ENCODE data around the gene ERICH3.
"Not testable (repeated sequence)": the region's sequence is repeated elsewhere in the genome, so short reads cannot be mapped to it uniquely, and the experiment has no call there.

The ERICH3 gene

DNA sequence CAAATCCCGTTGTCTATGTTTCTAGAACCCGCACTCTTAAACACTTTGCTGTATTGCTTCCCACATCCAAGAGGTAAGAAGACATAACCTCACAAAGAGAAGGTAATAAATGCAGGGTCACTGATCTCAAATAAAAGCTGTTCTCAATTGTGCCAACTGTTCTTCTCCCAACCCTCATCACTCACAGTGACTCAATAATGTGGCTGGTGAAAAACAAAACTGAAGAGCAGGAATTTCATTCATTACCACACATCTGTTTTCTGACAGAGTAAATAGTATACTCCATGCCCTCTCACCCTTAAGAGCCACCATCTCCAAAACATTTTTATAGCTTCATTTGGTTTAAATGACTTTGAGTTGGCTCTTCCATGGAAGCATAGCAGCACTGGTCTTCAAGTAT, 6.2 kb upstream of the ERICH3 start:
- 100% methylated on average over 2 of the region's 2 CpGs for WGBS
- no peaks in the 10 kb centered on the region for H3K4me1 ChIP-seq (ENCODE audit: insufficient read depth, low read length)

DNA sequence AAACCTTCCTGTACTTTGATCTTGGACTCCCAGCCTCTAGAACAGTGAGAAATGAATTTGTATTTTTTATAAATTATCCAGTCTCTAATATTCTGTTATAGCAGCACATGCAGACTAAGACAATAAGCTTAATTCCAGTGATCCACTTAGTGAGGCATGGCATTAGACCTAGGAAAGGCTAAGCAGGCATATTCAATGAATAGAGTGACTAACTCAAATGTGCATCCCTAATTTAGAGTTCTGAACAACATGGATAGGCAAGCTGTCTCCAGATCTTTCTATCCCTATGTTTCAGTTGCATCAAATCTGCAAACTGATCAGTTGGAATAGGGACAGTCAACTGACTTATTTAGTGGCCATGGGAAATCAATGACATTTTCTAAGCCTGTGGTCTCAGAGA, 4.3 kb upstream of the ERICH3 start:
- H3K27ac ChIP-seq (ENCODE audit: low read depth, low read length), result no peak overlapping the region
- no peaks in the 10 kb centered on the region for H3K9me3 ChIP-seq (ENCODE audit: insufficient read depth, low read depth, low read length)
- H3K27me3 ChIP-seq (ENCODE audit: insufficient read depth, low read length), result peaks cover 25% of the 10 kb centered on the region
- no peaks in the 10 kb centered on the region for H3K36me3 ChIP-seq (ENCODE audit: insufficient read depth, low read length)
- no peak overlapping the region for H3K4me3 ChIP-seq (ENCODE audit: low read length)
- no peak overlapping the region for H3K9ac ChIP-seq (ENCODE audit: low read depth, low read length)
- H3K4me1 ChIP-seq (ENCODE audit: insufficient read depth, low read length), result 0 out of 2 replicates have a peak, but pooled peaks cover 3% of the 10 kb centered on the region

More for the DNA sequence above, 6.2 kb upstream of the ERICH3 start:
- no peak overlapping the region for H3K9ac ChIP-seq (ENCODE audit: low read depth, low read length)
- peaks cover 7% of the 10 kb centered on the region for H3K27me3 ChIP-seq (ENCODE audit: insufficient read depth, low read length)
- H3K4me3 ChIP-seq (ENCODE audit: low read length), result no peak overlapping the region
- H3K36me3 ChIP-seq (ENCODE audit: insufficient read depth, low read length), result no peaks in the 10 kb centered on the region
- no peaks in the 10 kb centered on the region for H3K9me3 ChIP-seq (ENCODE audit: insufficient read depth, low read depth, low read length)
- no peak overlapping the region for H3K27ac ChIP-seq (ENCODE audit: low read depth, low read length)

DNA sequence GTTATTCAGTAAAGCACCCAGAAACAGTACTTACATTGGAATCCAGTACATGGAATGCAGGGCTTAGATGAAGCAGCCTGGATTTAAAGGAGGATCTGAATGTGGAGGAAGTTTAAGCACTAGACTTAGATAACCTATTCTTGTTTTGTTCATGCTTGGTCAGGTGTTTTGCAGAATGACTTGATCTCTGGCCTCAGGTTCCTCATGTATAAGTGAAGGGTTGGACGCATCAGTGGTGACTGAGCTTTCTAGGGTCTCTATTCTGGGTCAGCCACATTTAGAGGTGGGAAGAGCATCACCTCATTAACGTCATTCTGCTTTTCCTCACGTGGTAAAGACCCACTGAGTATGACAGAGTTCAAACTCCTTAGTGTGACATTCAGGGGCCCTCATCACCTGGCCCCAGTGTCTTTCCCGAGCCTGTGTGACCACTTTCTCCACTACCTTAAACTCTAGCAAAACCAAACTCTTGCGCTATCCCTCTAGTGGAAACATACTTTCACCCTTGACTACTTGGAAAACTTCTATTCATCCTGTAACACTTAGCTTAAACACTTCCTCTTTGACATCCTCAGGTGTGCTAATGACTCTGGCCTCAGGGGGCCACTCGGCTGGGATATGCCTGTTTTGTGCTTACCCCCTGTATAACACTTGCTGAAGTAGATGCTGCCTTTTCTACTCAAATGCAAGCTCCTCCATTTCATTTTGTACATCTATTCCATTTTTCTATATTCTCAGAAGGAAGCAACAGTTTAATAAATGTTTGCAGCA, 871 bp upstream of the ERICH3 start:
- 0 out of 2 replicates have a peak, but pooled peaks cover 3% of the 10 kb centered on the region for H3K4me1 ChIP-seq (ENCODE audit: insufficient read depth, low read length)
- no peaks in the 10 kb centered on the region for H3K36me3 ChIP-seq (ENCODE audit: insufficient read depth, low read length)
- H3K9me3 ChIP-seq (ENCODE audit: insufficient read depth, low read depth, low read length), result peaks cover 3% of the 10 kb centered on the region; the same call in 1 of the 2 replicates
- peak overlapping the region; percentile 53; the same call in 1 of the 2 replicates for H3K4me3 ChIP-seq (ENCODE audit: low read length)
- H3K9ac ChIP-seq (ENCODE audit: low read depth, low read length), result no peak overlapping the region
- peaks cover 35% of the 10 kb centered on the region for H3K27me3 ChIP-seq (ENCODE audit: insufficient read depth, low read length)
- no peak overlapping the region for H3K27ac ChIP-seq (ENCODE audit: low read depth, low read length)
- 44% methylated on average over 6 of the region's 6 CpGs for WGBS

DNA sequence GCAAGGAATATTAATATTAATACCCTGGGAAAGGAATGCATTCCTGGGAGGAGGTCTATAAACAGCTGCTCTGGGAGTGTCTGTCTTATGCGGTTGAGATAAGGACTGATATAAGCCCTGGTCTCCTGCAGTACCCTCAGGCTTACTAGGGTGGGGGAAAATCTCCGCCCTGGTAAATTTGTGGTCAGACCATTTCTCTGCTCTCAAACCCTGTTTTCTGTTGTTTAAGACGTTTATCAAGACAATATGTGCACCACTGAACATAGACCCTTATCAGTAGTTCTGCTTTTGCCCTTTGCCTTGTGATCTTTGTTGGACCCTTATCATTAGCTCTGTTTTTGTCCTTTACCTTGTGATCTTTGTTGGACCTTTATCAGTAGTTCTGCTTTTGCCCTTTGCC, 2.7 kb downstream of the ERICH3 start:
- not testable (repeated sequence) for H3K4me1 ChIP-seq (ENCODE audit: insufficient read depth, low read length); H3K9me3 ChIP-seq (ENCODE audit: insufficient read depth, low read depth, low read length); H3K27ac ChIP-seq (ENCODE audit: low read depth, low read length); H3K4me3 ChIP-seq (ENCODE audit: low read length); H3K9ac ChIP-seq (ENCODE audit: low read depth, low read length); H3K36me3 ChIP-seq (ENCODE audit: insufficient read depth, low read length)
- H3K27me3 ChIP-seq (ENCODE audit: insufficient read depth, low read length), result peaks cover 34% of the 10 kb centered on the region
- WGBS, result 96% methylated on average over 3 of the region's 3 CpGs

DNA sequence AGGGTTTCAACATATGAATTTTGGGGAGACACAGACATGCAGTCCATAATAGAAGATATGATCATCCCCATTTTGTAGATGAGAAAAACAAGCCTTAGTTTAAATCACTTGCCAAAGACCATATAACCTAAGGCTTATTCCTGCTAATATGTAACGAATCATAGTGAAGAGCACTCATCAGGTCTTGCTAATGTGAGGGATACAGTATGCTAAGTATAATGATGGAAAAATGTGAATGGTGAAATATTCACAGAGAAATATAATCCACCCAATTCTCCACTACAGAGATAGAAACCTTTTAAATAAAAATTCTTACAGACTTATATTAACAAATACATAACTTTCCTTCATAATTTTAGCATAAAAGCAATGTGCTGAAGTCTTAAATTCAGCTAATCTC, 18.9 kb downstream of the ERICH3 start:
- Histone ChIP-seq H3K27me3 (ENCODE audit: insufficient read depth, low read length) (no peaks in the 10 kb centered on the region), H3K9ac (ENCODE audit: low read depth, low read length) (no peak overlapping the region), H3K4me1 (ENCODE audit: insufficient read depth, low read length) (no peaks in the 10 kb centered on the region), H3K4me3 (ENCODE audit: low read length) (no peak overlapping the region), H3K9me3 (ENCODE audit: insufficient read depth, low read depth, low read length) (no peaks in the 10 kb centered on the region), H3K27ac (ENCODE audit: low read depth, low read length) (no peak overlapping the region), H3K36me3 (ENCODE audit: insufficient read depth, low read length) (no peaks in the 10 kb centered on the region)
- no CpG with 5 or more reads among the region's 1 CpG for WGBS

DNA sequence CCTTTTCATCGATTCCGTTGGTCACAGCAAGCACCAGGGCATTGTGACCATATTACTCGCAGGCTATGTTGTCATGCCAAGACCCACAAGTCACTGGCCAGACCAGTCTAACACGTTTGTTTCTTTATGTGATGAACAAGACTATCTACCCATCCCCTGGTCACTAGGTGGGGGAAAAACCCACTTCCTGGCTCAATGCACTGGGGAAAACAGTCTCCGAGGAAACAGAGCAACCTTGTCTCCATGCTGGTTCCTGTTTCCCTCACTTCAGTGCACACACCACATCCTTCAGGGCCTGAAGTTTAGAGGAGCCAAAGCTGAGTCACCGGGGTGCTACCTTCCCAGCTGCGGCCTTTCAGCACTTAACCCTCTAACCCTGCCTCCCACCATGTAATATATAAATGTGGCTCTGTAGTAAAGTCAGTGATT, 20.9 kb downstream of the ERICH3 start:
- Histone ChIP-seq H3K27me3 (ENCODE audit: insufficient read depth, low read length) (no peaks in the 10 kb centered on the region), H3K9ac (ENCODE audit: low read depth, low read length) (no peak overlapping the region), H3K4me1 (ENCODE audit: insufficient read depth, low read length) (no peaks in the 10 kb centered on the region), H3K36me3 (ENCODE audit: insufficient read depth, low read length) (no peaks in the 10 kb centered on the region), H3K9me3 (ENCODE audit: insufficient read depth, low read depth, low read length) (no peaks in the 10 kb centered on the region), H3K27ac (ENCODE audit: low read depth, low read length) (no peak overlapping the region), H3K4me3 (ENCODE audit: low read length) (no peak overlapping the region)
- WGBS, result 91% methylated on average over 7 of the region's 7 CpGs

DNA sequence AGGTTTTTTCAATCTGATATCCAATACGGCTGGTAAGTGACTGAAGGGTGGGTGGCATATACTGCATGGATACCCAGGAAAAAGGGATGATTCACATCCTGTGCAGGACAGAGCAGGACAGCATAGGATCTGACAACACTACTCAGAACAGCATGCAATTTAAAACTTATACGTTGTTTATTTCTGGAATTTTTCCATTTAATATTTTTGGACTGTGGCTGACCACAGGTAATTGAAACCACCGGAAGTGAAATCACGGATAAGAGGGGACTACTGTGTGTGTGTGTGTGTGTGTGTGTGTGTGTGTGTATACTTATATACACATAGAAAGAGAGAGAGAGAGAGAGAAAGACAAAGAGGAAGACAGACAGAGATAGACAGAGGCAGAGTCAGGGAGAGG, 23.0 kb downstream of the ERICH3 start:
- H3K36me3 ChIP-seq (ENCODE audit: insufficient read depth, low read length), result no peaks in the 10 kb centered on the region
- H3K9ac ChIP-seq (ENCODE audit: low read depth, low read length), result no peak overlapping the region
- no peaks in the 10 kb centered on the region for H3K9me3 ChIP-seq (ENCODE audit: insufficient read depth, low read depth, low read length)
- no peak overlapping the region for H3K4me3 ChIP-seq (ENCODE audit: low read length)
- no peaks in the 10 kb centered on the region for H3K4me1 ChIP-seq (ENCODE audit: insufficient read depth, low read length)
- H3K27me3 ChIP-seq (ENCODE audit: insufficient read depth, low read length), result no peaks in the 10 kb centered on the region
- H3K27ac ChIP-seq (ENCODE audit: low read depth, low read length), result no peak overlapping the region
- 92% methylated on average over 4 of the region's 4 CpGs for WGBS

DNA sequence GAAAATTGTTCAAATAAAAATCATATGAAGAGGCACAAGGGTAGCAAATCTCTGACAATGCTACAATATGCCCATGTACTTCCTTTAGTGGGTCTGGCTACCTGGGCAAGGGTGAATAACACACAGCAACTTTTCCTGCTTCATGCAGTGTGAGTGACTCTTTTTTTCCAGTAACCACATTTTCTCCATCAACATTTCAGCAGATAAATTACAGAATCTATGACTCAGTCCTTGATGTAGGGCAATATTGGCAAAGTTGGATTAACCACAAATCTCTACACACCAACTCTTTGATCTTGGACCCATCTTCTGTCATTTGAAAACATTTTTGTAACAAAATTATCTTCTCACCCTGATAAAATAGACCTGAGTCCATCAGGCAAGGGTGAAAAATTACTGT, 31.7 kb downstream of the ERICH3 start:
- Histone ChIP-seq H3K9ac (ENCODE audit: low read depth, low read length) (no peak overlapping the region), H3K4me1 (ENCODE audit: insufficient read depth, low read length) (no peaks in the 10 kb centered on the region), H3K36me3 (ENCODE audit: insufficient read depth, low read length) (no peaks in the 10 kb centered on the region), H3K27ac (ENCODE audit: low read depth, low read length) (no peak overlapping the region), H3K4me3 (ENCODE audit: low read length) (no peak overlapping the region), H3K9me3 (ENCODE audit: insufficient read depth, low read depth, low read length) (no peaks in the 10 kb centered on the region), H3K27me3 (ENCODE audit: insufficient read depth, low read length) (no peaks in the 10 kb centered on the region)

DNA sequence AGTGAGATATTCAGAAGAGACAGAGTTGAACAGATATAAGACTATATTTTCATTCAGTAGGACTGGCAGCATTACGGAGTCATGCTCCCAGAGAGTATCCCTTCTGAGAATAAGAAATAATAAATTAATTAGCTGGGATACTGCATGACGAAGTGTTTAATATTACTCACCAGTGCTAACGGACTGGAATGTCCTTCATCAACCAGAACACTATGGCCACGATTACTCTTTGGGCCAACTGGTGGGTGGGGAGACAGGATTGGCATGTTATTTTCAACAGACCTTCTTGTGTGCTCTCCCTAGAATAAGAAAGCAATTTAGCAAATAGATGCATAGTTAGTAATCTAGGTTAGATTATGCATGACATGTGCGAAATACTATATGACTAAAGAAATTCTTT, 32.4 kb downstream of the ERICH3 start:
- no peaks in the 10 kb centered on the region for H3K4me1 ChIP-seq (ENCODE audit: insufficient read depth, low read length)
- no peaks in the 10 kb centered on the region for H3K9me3 ChIP-seq (ENCODE audit: insufficient read depth, low read depth, low read length)
- WGBS, result 92% methylated on average over 4 of the region's 5 CpGs
- H3K4me3 ChIP-seq (ENCODE audit: low read length), result no peak overlapping the region
- H3K27ac ChIP-seq (ENCODE audit: low read depth, low read length), result no peak overlapping the region
- H3K27me3 ChIP-seq (ENCODE audit: insufficient read depth, low read length), result no peaks in the 10 kb centered on the region
- no peak overlapping the region for H3K9ac ChIP-seq (ENCODE audit: low read depth, low read length)
- no peaks in the 10 kb centered on the region for H3K36me3 ChIP-seq (ENCODE audit: insufficient read depth, low read length)

DNA sequence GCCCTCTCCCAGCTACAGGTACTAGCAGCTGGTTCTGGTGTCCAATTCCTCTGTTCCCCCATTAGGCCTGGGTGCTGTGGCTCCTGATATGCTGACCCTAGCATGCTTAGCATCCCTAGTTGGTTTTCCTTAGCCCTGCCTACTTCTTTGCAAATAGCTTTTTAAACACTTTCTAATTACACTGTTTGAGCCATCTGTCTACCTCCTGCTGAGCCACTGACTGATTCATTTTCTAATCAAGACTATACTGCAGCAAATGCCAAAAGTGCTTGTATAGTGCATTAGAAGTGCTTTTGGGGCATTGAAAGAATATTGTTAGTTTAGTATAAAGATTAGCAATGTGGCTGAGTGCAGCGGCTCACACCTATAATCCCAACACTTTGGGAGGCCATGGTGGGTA, 36.3 kb downstream of the ERICH3 start:
- Histone ChIP-seq H3K4me1 (ENCODE audit: insufficient read depth, low read length) (no peaks in the 10 kb centered on the region), H3K9me3 (ENCODE audit: insufficient read depth, low read depth, low read length) (no peaks in the 10 kb centered on the region), H3K9ac (ENCODE audit: low read depth, low read length) (no peak overlapping the region), H3K36me3 (ENCODE audit: insufficient read depth, low read length) (no peaks in the 10 kb centered on the region), H3K27me3 (ENCODE audit: insufficient read depth, low read length) (no peaks in the 10 kb centered on the region), H3K4me3 (ENCODE audit: low read length) (no peak overlapping the region), H3K27ac (ENCODE audit: low read depth, low read length) (no peak overlapping the region)
- no CpG with 5 or more reads among the region's 1 CpG for WGBS

DNA sequence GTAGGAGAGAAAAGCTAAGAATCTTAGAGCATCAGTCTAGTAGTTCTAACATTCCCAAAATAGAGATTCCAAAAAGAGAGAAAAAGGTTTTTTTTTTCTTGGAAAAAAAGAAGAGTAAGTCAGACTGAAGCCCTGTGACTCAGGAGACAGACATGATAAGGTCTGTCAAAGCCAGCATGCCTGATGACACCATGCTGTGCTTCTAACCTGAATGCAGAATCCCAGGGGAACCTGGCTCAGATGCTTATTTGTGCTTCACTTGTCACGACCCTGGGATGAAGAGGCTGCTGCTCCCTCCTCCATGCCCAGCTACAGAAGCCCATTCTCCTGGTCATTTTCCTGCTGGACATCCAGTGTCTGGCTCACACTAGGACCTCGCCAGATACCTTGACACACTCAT, 44.3 kb downstream of the ERICH3 start:
- no peaks in the 10 kb centered on the region for H3K27me3 ChIP-seq (ENCODE audit: insufficient read depth, low read length)
- no peak overlapping the region for H3K27ac ChIP-seq (ENCODE audit: low read depth, low read length)
- H3K9me3 ChIP-seq (ENCODE audit: insufficient read depth, low read depth, low read length), result no peaks in the 10 kb centered on the region
- 51% methylated on average over 2 of the region's 2 CpGs for WGBS
- peaks cover 4% of the 10 kb centered on the region; the same call in 1 of the 2 replicates for H3K4me1 ChIP-seq (ENCODE audit: insufficient read depth, low read length)
- H3K9ac ChIP-seq (ENCODE audit: low read depth, low read length), result no peak overlapping the region
- H3K4me3 ChIP-seq (ENCODE audit: low read length), result no peak overlapping the region
- no peaks in the 10 kb centered on the region for H3K36me3 ChIP-seq (ENCODE audit: insufficient read depth, low read length)

DNA sequence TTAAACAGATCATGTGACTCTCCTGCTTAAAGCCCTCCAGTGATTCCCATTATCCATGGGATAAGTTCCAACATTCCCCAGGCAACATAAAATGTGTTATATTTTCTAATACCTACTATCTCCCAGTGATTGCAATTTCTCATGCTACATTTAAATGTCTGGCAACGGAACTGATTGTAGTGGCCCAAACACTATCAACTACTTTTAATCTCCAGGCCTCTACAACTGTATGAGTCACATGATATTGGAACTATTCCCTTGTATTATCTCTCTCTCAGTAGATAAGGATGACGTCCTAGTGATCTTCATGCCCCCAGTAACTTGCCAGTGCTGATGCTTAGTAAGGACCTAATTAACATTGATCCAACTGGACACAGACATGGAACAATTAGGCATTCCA, 49.9 kb downstream of the ERICH3 start:
- WGBS, result 96% methylated on average over 2 of the region's 2 CpGs
- H3K36me3 ChIP-seq (ENCODE audit: insufficient read depth, low read length), result no peaks in the 10 kb centered on the region
- H3K9me3 ChIP-seq (ENCODE audit: insufficient read depth, low read depth, low read length), result no peaks in the 10 kb centered on the region
- no peaks in the 10 kb centered on the region for H3K27me3 ChIP-seq (ENCODE audit: insufficient read depth, low read length)
- H3K4me1 ChIP-seq (ENCODE audit: insufficient read depth, low read length), result no peaks in the 10 kb centered on the region; the same call in 1 of the 2 replicates
- no peak overlapping the region for H3K4me3 ChIP-seq (ENCODE audit: low read length)
- no peak overlapping the region for H3K27ac ChIP-seq (ENCODE audit: low read depth, low read length)
- no peak overlapping the region for H3K9ac ChIP-seq (ENCODE audit: low read depth, low read length)
